MM.1S (cell line): ENCODE results near the gene EXOC6.

Source experiments
- DNase-seq: peaks from one replicate; pipeline ENCODE4 v3.0.0-alpha.2; 2015
- H2AFZ ChIP-seq: fragments of 300-600 bp; sonication (generic); 2 replicates; pipeline ENCODE4 v1.6.0; 2016; ENCODE audit warnings: antibody characterized with exemption, low read length
- H3F3A ChIP-seq: fragments of 300-600 bp; sonication (generic); 2 replicates; pipeline ENCODE4 v1.6.1; 2016; ENCODE audit warnings: mild to moderate bottlenecking, antibody characterized with exemption, low read length, moderate library complexity, mixed read lengths; ENCODE audit not compliant: insufficient read depth
- H3K27ac ChIP-seq: fragments of 300-600 bp; sonication (generic); 2 replicates; pipeline ENCODE4 v1.5.1; 2016; ENCODE audit warnings: mild to moderate bottlenecking, low read length
- H3K27me3 ChIP-seq: fragments of 300-600 bp; sonication (generic); replicated peaks from 2 replicates; pipeline ENCODE4 v1.6.0; 2016; ENCODE audit warnings: low read length; ENCODE audit not compliant: insufficient read depth
- H3K36me3 ChIP-seq: fragments of 300-600 bp; sonication (generic); replicated peaks from 2 replicates; pipeline ENCODE4 v1.6.1; 2016; ENCODE audit warnings: mild to moderate bottlenecking, low read length, mixed read lengths; ENCODE audit not compliant: insufficient read depth
- H3K4me1 ChIP-seq: fragments of 300-600 bp; sonication (generic); 2 replicates; pipeline ENCODE4 v1.6.1; 2016; ENCODE audit warnings: low read length, mixed read lengths
- H3K4me2 ChIP-seq: fragments of 300-600 bp; sonication (generic); 2 replicates; pipeline ENCODE4 v1.6.0; 2016; ENCODE audit warnings: low read depth, low read length
- H3K4me3 ChIP-seq: fragments of 300-600 bp; sonication (generic); 2 replicates; pipeline ENCODE4 v1.5.1; 2016; ENCODE audit warnings: low read length, mixed read lengths
- H3K79me2 ChIP-seq: fragments of 300-600 bp; sonication (generic); 2 replicates; pipeline ENCODE4 v1.6.1; 2016; ENCODE audit warnings: mixed run types, low read length, mixed read lengths
- H3K9ac ChIP-seq: fragments of 300-600 bp; sonication (generic); 2 replicates; pipeline ENCODE4 v1.6.1; 2016; ENCODE audit warnings: low read length, mixed read lengths
- H3K9me2 ChIP-seq: fragments of 300-600 bp; sonication (generic); replicated peaks from 2 replicates; pipeline ENCODE4 v1.6.1; 2016; ENCODE audit warnings: mild to moderate bottlenecking, low read length, mixed read lengths; ENCODE audit not compliant: insufficient read depth
- H3K9me3 ChIP-seq: fragments of 300-600 bp; sonication (generic); replicated peaks from 2 replicates; pipeline ENCODE4 v1.6.1; 2016; ENCODE audit warnings: mild to moderate bottlenecking, low read length, mixed read lengths; ENCODE audit not compliant: insufficient read depth
- H4K20me1 ChIP-seq: fragments of 300-600 bp; sonication (generic); 2 replicates; pipeline ENCODE4 v1.6.1; 2016; ENCODE audit warnings: mild to moderate bottlenecking, low read length, moderate library complexity, mixed read lengths; ENCODE audit not compliant: insufficient read depth
- CTCF ChIP-seq: fragments of 300-600 bp; sonication (generic); IDR thresholded peaks from 2 replicates; pipeline ENCODE4 v1.5.1; 2016; ENCODE audit warnings: antibody characterized with exemption, low read length, mixed read lengths
- EZH2 ChIP-seq: fragments of 300-600 bp; sonication (generic); optimal IDR thresholded peaks from 2 replicates; pipeline ENCODE3; 2017; ENCODE audit warnings: low read depth, mild to moderate bottlenecking, antibody characterized with exemption, low read length, mixed read lengths
- EZH2phosphoT487 ChIP-seq: fragments of 300-600 bp; sonication (generic); IDR thresholded peaks from 2 replicates; pipeline ENCODE4 v1.6.1; 2018; ENCODE audit warnings: antibody characterized with exemption, low read length

Gene EXOC6

GRCh38 chr10:92829786-92830377 lies 18.4 kb upstream of the EXOC6 start:
- H3F3A ChIP-seq: no peaks in the 10 kb centered on the region
- TF ChIP-seq CTCF (no peak), EZH2phosphoT487 (no peak), EZH2 (no peak)
- no peak overlapping the region for H3K9ac ChIP-seq
- H3K27me3 ChIP-seq: no peaks in the 10 kb centered on the region
- H3K9me2 ChIP-seq: no peaks in the 10 kb centered on the region
- H3K27ac ChIP-seq: no peak overlapping the region
- no peaks in the 10 kb centered on the region for H3K36me3 ChIP-seq
- H4K20me1 ChIP-seq: no peaks in the 10 kb centered on the region
- no peak overlapping the region for H3K4me2 ChIP-seq
- no peak overlapping the region for H2AFZ ChIP-seq
- H3K9me3 ChIP-seq: no peaks in the 10 kb centered on the region
- no peak for DNase-seq
- no peak overlapping the region for H3K4me3 ChIP-seq
- no peaks in the 10 kb centered on the region for H3K79me2 ChIP-seq
- H3K4me1 ChIP-seq: no peaks in the 10 kb centered on the region

GRCh38 chr10:92830478-92831389 lies 17.6 kb upstream of the EXOC6 start:
- Histone ChIP-seq H3K79me2 (no peaks in the 10 kb centered on the region), H3K27ac (no peak overlapping the region), H2AFZ (no peak overlapping the region)

GRCh38 chr10:92832121-92832520 lies 16.2 kb upstream of the EXOC6 start:
- Histone ChIP-seq H3K9me2 (no peaks in the 10 kb centered on the region), H3K79me2 (no peaks in the 10 kb centered on the region), H3K4me3 (no peak overlapping the region), H3K27ac (no peak overlapping the region), H3K9ac (no peak overlapping the region), H3K9me3 (no peaks in the 10 kb centered on the region), H3F3A (no peaks in the 10 kb centered on the region), H3K4me2 (no peak overlapping the region), H2AFZ (no peak overlapping the region), H3K27me3 (no peaks in the 10 kb centered on the region), H3K36me3 (no peaks in the 10 kb centered on the region), H3K4me1 (no peaks in the 10 kb centered on the region), H4K20me1 (no peaks in the 10 kb centered on the region)
- no peak for TF ChIP-seq CTCF
- no peak for TF ChIP-seq EZH2phosphoT487
- TF ChIP-seq EZH2: no peak
- no peak for DNase-seq

More at GRCh38 chr10:92830478-92831389, 17.6 kb upstream of the EXOC6 start:
- H3K4me3 ChIP-seq: no peak overlapping the region
- no peaks in the 10 kb centered on the region for H3K27me3 ChIP-seq
- TF ChIP-seq EZH2phosphoT487 (no peak), EZH2 (no peak), CTCF (no peak)
- H3K36me3 ChIP-seq: no peaks in the 10 kb centered on the region
- H3F3A ChIP-seq: no peaks in the 10 kb centered on the region
- no peak overlapping the region for H3K9ac ChIP-seq
- DNase-seq: no peak
- no peaks in the 10 kb centered on the region for H4K20me1 ChIP-seq
- no peak overlapping the region for H3K4me2 ChIP-seq
- no peaks in the 10 kb centered on the region for H3K9me2 ChIP-seq
- no peaks in the 10 kb centered on the region for H3K9me3 ChIP-seq
- H3K4me1 ChIP-seq: no peaks in the 10 kb centered on the region
